ENCODE measurements around the gene KERA.

Gene KERA

DNA sequence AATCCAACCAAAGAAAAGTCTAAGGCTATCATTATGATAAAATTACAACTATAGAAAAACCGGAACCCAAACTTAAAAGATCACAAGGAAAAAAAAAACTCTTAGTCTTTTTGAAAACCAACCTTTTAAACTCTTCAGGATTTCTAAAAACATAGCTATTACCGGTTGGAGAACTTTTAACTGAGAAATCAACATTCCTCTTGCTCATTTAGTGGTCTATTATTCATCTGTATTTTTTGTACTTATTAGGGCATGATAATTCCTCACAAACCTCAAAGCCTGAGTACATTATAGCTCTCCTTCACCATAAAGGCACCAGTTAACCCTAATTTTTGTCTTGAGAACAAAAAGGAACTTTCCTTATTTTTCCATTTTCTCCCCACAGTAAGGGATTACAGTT, 43.1 kb upstream of the KERA start:
- ChIA-PET CTCF (interaction anchor here (4.7 kb wide), 1 partner anchor 8 kb away, joined by 28 read pairs; no protein-coding TSS in a partner anchor), POLR2A (no interaction called here)
- Histone ChIP-seq H3K36me3 (ENCODE audit: control insufficient read depth in 2 of 2, insufficient read depth in 1 of 2, low read length in 2 of 2) (no peaks in the 10 kb centered on the region), H3K4me3 (ENCODE audit: low read depth, low read length) (no peak overlapping the region), H3K4me1 (ENCODE audit: control insufficient read depth, insufficient read depth, low read length) (no peaks in the 10 kb centered on the region), H3K27ac (ENCODE audit: extremely low read depth, low read depth, low read length) (no peak overlapping the region), H3K9me3 (ENCODE audit: control insufficient read depth, insufficient read depth, low read depth, low read length) (no peaks in the 10 kb centered on the region)
- no peak for TF ChIP-seq KLF10 (tag by site-specific recombination; IDR thresholded peaks at IDR 0.05)
- TF ChIP-seq PRDM1 (tag by site-specific recombination; IDR thresholded peaks at IDR 0.05) = no peak
- no peak for TF ChIP-seq ZNF701 (tag by site-specific recombination; IDR thresholded peaks at IDR 0.05)

DNA sequence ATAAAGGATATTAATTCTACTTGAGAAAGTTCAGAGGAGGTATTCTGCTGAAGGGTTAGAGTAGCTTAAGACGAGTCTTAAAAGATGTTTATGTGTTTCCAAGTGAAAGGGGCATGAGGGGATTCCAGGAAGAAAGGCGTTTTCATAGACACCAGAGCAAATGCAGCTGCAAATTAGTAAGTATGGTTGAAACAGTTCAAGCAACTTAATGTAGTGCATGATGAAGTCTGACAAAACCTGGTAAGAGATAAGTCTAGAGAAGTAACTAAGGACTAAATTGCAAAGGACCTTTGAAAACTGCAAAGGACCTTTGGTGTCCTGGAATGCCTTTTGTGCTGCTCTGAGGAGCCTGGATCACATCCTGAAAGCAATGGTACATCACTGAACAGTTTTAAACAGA, 42.0 kb upstream of the KERA start:
- H3K36me3 ChIP-seq (ENCODE audit: control insufficient read depth in 2 of 2, insufficient read depth in 1 of 2, low read length in 2 of 2) = no peaks in the 10 kb centered on the region
- H3K4me1 ChIP-seq (ENCODE audit: control insufficient read depth, insufficient read depth, low read length) = no peaks in the 10 kb centered on the region
- ChIA-PET POLR2A (no interaction called here), CTCF (interaction anchor here (4.7 kb wide), 1 partner anchor 9 kb away, joined by 28 read pairs; no protein-coding TSS in a partner anchor)
- no peak overlapping the region for H3K27ac ChIP-seq (ENCODE audit: extremely low read depth, low read depth, low read length)
- no peaks in the 10 kb centered on the region for H3K9me3 ChIP-seq (ENCODE audit: control insufficient read depth, insufficient read depth, low read depth, low read length)
- H3K4me3 ChIP-seq (ENCODE audit: low read depth, low read length) = no peak overlapping the region
- TF ChIP-seq BCL11A (tag by site-specific recombination; IDR thresholded peaks at IDR 0.05; ENCODE audit: low read depth) (no peak), BCL11B (tag by site-specific recombination; IDR thresholded peaks at IDR 0.05; ENCODE audit: low read depth) (no peak), ZNF175 (tag by site-specific recombination; IDR thresholded peaks at IDR 0.05) (no peak), ZNF830 (tag by site-specific recombination; IDR thresholded peaks at IDR 0.05; ENCODE audit: low read depth) (no peak), ZNF114 (tag by site-specific recombination; IDR thresholded peaks at IDR 0.05) (no peak), ZNF747 (tag by site-specific recombination; IDR thresholded peaks at IDR 0.05) (no peak), ZNF707 (tag by site-specific recombination; IDR thresholded peaks at IDR 0.05) (no peak), SCRT2 (tag by site-specific recombination; IDR thresholded peaks at IDR 0.05) (no peak), SALL2 (tag by site-specific recombination; IDR thresholded peaks at IDR 0.05; ENCODE audit: borderline replicate concordance) (no peak), ZNF549 (tag by site-specific recombination; IDR thresholded peaks at IDR 0.05) (no peak), ZNF133 (tag by site-specific recombination; IDR thresholded peaks at IDR 0.05) (no peak)
- TF ChIP-seq, protein P1, sequence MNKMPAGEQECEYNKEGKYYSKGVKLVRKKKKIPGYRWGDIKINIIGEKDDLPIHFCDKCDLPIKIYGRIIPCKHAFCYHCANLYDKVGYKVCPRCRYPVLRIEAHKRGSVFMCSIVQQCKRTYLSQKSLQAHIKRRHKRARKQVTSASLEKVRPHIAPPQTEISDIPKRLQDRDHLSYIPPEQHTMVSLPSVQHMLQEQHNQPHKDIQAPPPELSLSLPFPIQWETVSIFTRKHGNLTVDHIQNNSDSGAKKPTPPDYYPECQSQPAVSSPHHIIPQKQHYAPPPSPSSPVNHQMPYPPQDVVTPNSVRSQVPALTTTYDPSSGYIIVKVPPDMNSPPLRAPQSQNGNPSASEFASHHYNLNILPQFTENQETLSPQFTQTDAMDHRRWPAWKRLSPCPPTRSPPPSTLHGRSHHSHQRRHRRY (tag by site-specific recombination; IDR thresholded peaks at IDR 0.05) = no peak
- TF ChIP-seq, protein P2, sequence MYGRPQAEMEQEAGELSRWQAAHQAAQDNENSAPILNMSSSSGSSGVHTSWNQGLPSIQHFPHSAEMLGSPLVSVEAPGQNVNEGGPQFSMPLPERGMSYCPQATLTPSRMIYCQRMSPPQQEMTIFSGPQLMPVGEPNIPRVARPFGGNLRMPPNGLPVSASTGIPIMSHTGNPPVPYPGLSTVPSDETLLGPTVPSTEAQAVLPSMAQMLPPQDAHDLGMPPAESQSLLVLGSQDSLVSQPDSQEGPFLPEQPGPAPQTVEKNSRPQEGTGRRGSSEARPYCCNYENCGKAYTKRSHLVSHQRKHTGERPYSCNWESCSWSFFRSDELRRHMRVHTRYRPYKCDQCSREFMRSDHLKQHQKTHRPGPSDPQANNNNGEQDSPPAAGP (tag by site-specific recombination; IDR thresholded peaks at IDR 0.05) = no peak
- TF ChIP-seq, protein P3, sequence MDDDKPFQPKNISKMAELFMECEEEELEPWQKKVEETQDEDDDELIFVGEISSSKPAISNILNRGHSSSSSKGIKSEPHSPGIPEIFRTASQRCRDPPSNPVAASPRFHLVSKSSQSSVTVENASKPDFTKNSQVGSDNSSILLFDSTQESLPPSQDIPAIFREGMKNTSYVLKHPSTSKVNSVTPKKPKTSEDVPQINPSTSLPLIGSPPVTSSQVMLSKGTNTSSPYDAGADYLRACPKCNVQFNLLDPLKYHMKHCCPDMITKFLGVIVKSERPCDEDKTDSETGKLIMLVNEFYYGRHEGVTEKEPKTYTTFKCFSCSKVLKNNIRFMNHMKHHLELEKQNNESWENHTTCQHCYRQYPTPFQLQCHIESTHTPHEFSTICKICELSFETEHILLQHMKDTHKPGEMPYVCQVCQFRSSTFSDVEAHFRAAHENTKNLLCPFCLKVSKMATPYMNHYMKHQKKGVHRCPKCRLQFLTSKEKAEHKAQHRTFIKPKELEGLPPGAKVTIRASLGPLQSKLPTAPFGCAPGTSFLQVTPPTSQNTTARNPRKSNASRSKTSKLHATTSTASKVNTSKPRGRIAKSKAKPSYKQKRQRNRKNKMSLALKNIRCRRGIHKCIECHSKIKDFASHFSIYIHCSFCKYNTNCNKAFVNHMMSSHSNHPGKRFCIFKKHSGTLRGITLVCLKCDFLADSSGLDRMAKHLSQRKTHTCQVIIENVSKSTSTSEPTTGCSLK (tag by site-specific recombination; IDR thresholded peaks at IDR 0.05) = no peak

DNA sequence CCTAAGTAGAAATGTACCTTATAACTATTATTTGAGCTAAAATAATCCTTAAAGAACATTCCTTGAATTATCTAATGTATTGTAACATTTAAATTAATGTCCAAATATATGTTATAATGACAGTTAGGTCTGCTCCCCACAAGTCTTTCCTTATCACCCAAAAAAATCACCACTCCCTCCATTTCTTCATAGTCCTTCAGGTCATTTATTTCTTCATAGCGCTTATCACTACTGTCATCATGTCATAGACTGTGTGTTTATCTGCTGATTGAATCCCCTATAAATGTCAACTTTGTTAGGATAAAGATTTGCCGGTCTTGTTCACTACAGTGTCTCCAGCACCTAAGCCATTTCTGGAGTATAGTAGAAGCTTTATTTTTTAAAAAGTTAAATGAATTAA, 41.5 kb upstream of the KERA start:
- Histone ChIP-seq H3K36me3 (ENCODE audit: control insufficient read depth in 2 of 2, insufficient read depth in 1 of 2, low read length in 2 of 2) (no peaks in the 10 kb centered on the region), H3K27ac (ENCODE audit: extremely low read depth, low read depth, low read length) (no peak overlapping the region), H3K4me1 (ENCODE audit: control insufficient read depth, insufficient read depth, low read length) (no peaks in the 10 kb centered on the region), H3K9me3 (ENCODE audit: control insufficient read depth, insufficient read depth, low read depth, low read length) (no peaks in the 10 kb centered on the region), H3K4me3 (ENCODE audit: low read depth, low read length) (no peak overlapping the region)
- POLR2A ChIA-PET = no interaction called here
- CTCF ChIA-PET = interaction anchor here (0.6 to 4.7 kb wide), 3 partner anchors 10 to 1696 kb away, joined by 3 to 28 read pairs (median 3); no protein-coding TSS in a partner anchor
- TF ChIP-seq ZNF707 (tag by site-specific recombination; IDR thresholded peaks at IDR 0.05) (no peak), GFI1B (tag by site-specific recombination; IDR thresholded peaks at IDR 0.05) (no peak), SP2 (tag by site-specific recombination; IDR thresholded peaks at IDR 0.05) (no peak), KLF1 (tag by site-specific recombination; IDR thresholded peaks at IDR 0.05) (no peak), ZNF626 (tag by site-specific recombination; IDR thresholded peaks at IDR 0.05) (no peak), ZNF2 (tag by site-specific recombination; IDR thresholded peaks at IDR 0.05) (no peak), ZSCAN23 (tag by site-specific recombination; IDR thresholded peaks at IDR 0.05) (no peak), ZNF768 (tag by site-specific recombination; IDR thresholded peaks at IDR 0.05) (no peak)
- TF ChIP-seq, protein P1 (tag by site-specific recombination; IDR thresholded peaks at IDR 0.05) = no peak
- TF ChIP-seq, protein P4, sequence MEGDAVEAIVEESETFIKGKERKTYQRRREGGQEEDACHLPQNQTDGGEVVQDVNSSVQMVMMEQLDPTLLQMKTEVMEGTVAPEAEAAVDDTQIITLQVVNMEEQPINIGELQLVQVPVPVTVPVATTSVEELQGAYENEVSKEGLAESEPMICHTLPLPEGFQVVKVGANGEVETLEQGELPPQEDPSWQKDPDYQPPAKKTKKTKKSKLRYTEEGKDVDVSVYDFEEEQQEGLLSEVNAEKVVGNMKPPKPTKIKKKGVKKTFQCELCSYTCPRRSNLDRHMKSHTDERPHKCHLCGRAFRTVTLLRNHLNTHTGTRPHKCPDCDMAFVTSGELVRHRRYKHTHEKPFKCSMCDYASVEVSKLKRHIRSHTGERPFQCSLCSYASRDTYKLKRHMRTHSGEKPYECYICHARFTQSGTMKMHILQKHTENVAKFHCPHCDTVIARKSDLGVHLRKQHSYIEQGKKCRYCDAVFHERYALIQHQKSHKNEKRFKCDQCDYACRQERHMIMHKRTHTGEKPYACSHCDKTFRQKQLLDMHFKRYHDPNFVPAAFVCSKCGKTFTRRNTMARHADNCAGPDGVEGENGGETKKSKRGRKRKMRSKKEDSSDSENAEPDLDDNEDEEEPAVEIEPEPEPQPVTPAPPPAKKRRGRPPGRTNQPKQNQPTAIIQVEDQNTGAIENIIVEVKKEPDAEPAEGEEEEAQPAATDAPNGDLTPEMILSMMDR (tag by site-specific recombination; IDR thresholded peaks at IDR 0.05) = no peak

All from HEK293 (cell line).